GM15510 (cell line): Measurements from ENCODE around the gene PCMT1.

Source experiments
- POLR2A ChIP-seq: IDR thresholded peaks from 3 replicates; pipeline ENCODE4 v1.6.1; 2011; ENCODE audit warnings: borderline replicate concordance; ENCODE audit not compliant: insufficient read length; ENCODE audit errors: extremely low read depth

PCMT1 gene

GRCh38 chr6:149834513-149835481, 85.3 kb downstream of the PCMT1 start:
- TF ChIP-seq POLR2A: no peak

GRCh38 chr6:149840345-149841075, 91.0 kb downstream of the PCMT1 start:
- TF ChIP-seq POLR2A: no peak

GRCh38 chr6:149842331-149842730, 92.8 kb downstream of the PCMT1 start:
- TF ChIP-seq POLR2A: no peak

GRCh38 chr6:149843051-149843633, 93.6 kb downstream of the PCMT1 start:
- no peak for TF ChIP-seq POLR2A

- no peak for TF ChIP-seq POLR2A
Measured at GRCh38 chr6:149844480-149844879, 94.9 kb downstream of the PCMT1 start.

- TF ChIP-seq POLR2A: no peak
Measured at GRCh38 chr6:149845549-149845948, 96.0 kb downstream of the PCMT1 start.

- no peak for TF ChIP-seq POLR2A
Measured at GRCh38 chr6:149846321-149846720, 96.8 kb downstream of the PCMT1 start.

GRCh38 chr6:149847939-149848267, 98.4 kb downstream of the PCMT1 start:
- no peak for TF ChIP-seq POLR2A

- no peak for TF ChIP-seq POLR2A
Measured at GRCh38 chr6:149851461-149852110, 102.0 kb downstream of the PCMT1 start.

GRCh38 chr6:149852180-149852579, 102.6 kb downstream of the PCMT1 start:
- TF ChIP-seq POLR2A: no peak

- no peak for TF ChIP-seq POLR2A
Measured at GRCh38 chr6:149852881-149853280, 103.3 kb downstream of the PCMT1 start.

GRCh38 chr6:149854532-149854931, 105.0 kb downstream of the PCMT1 start:
- no peak for TF ChIP-seq POLR2A

GRCh38 chr6:149855040-149855654, 105.6 kb downstream of the PCMT1 start:
- TF ChIP-seq POLR2A: no peak

GRCh38 chr6:149855741-149856140, 106.2 kb downstream of the PCMT1 start:
- no peak for TF ChIP-seq POLR2A
